Heart right ventricle (tissue), 16 donors: ENCODE data around the gene FAM200C. TPM values are rescaled to one million over a fixed set of nuclear protein-coding genes. Genes with fewer than 3 reads are reported as not detected.

Source experiments
- ATAC-seq, 8 donors: fragments of 200-7000 bp; cut with Tn5 transposase; one replicate each; pipeline ENCODE4 v1.9.1; 2020; ENCODE audit warnings: mild to moderate bottlenecking in 8 of 8, moderate library complexity in 8 of 8, moderate number of reproducible peaks in 1 of 8
- DNase-seq, 2 donors: peaks; one replicate each; pipeline ENCODE4 v3.0.0-alpha.2; 2020
- H3K27ac ChIP-seq, 10 donors: fragments of 200-600 bp; sonication (generic) in 2 of 10; one replicate each; pipeline versions ENCODE4 v1.5.0 to v1.8.0; 2020 to 2022; ENCODE audit warnings: mild to moderate bottlenecking in 3 of 10
- H3K27me3 ChIP-seq, 7 donors: fragments of 200-600 bp; one replicate each; pipeline ENCODE4 v1.8.0; 2021 to 2022; ENCODE audit warnings: mild to moderate bottlenecking in 2 of 7
- H3K36me3 ChIP-seq, 9 donors: fragments of 200-600 bp; sonication (generic) in 1 of 9; one replicate each; pipeline versions ENCODE4 v1.5.0 to v1.8.0; 2020 to 2022; ENCODE audit warnings: mild to moderate bottlenecking in 2 of 9
- H3K4me1 ChIP-seq, 9 donors: fragments of 200-600 bp; sonication (generic) in 1 of 9; one replicate each; pipeline versions ENCODE4 v1.5.0 to v1.8.0; 2020 to 2022; ENCODE audit warnings: mild to moderate bottlenecking in 4 of 9
- H3K4me3 ChIP-seq, 10 donors: fragments of 200-600 bp; sonication (generic) in 2 of 10; one replicate each; pipeline versions ENCODE4 v1.5.0 to v1.8.0; 2020 to 2022; ENCODE audit warnings: mild to moderate bottlenecking in 7 of 10, moderate library complexity in 2 of 10
- H3K9me3 ChIP-seq, 11 donors: fragments of 200-600 bp in 10 of 11; sonication (generic) in 2 of 11; one replicate each; pipeline versions ENCODE4 v1.5.0 to v1.8.0; 2013 to 2022; ENCODE audit warnings: mild to moderate bottlenecking in 2 of 11, control low read depth in 1 of 11, moderate library complexity in 1 of 11
- WGBS, 2 donors: extraction: QIAGEN DNeasy Blood & Tissue Kit; methylation state at CpG; one replicate each; pipeline ENCODE4 v1.1.7; 2013; ENCODE audit warnings: inconsistent platforms in 1 of 2; 5-methylcytosine and 5-hydroxymethylcytosine counted together
- intact Hi-C, 10 donors: fragments of 100-400 bp; cut with DNase I; formaldehyde crosslinking; loops; one replicate each; pipeline versions ENCODE4 v1.11.1 to v1.14.2; 2022
- polyA plus RNA-seq, 2 donors: library from polyadenylated mRNA; stranded (reverse); fragments of 200-250 nt; gene quantifications; one replicate each; pipeline ENCODE4 v1.2.3, GENCODE V29; 2013
- total RNA-seq, 10 donors: library from RNA; stranded (reverse); fragmentation: NEBNext Ultra II Directional in 3 of 10; extraction: Animal tissue kit (Norgen Biotek cat#: 25700) in 3 of 10; gene quantifications; one replicate each; pipeline versions ENCODE4 v1.2.1 to v1.2.4, GENCODE V29; 2021 to 2023
- TF ChIP-seq, protein P1 (sequence below), 9 donors: fragments of 200-600 bp; sonication (generic) in 2 of 9; IDR thresholded peaks; one replicate each; pipeline versions ENCODE4 v1.5.0 to v1.8.0; 2021 to 2022; ENCODE audit warnings: antibody characterized with exemption in 9 of 9, mild to moderate bottlenecking in 5 of 9, moderate library complexity in 1 of 9
- donor health status: Arrhythmogenic right ventricular cardiomyopathy.
- donor health status: ischemic (EF 13 %, LVEDD 7.1; RV severe dilation, severe dysfunction).
- donor health status: healthy with polysubstance abuse.
- donor health status: DM: no; HTN: yes; CAD: no.
- donor health status: DM: no; HTN: no; CAD: no.
- donor health status: ischemic (EF 25% LVEDD 6.9; RV normal size, moderate dysfunction).
- donor health status: ischemic (EF 25% LVEDD 5.7; RV mildly dilated, moderate dysfunction).
- donor health status: healthy.
- donor health status: DM: yes; HTN: yes; CAD: no.
- donor health status: Ischemic cardiomyopathy.
- donor health status: ischemic (EF 35%, LVEDD 5.7; RV mildly dilated, moderate dysfunction).
- donor health status: nonischemic (EF 11% LVEDD 7.7; RV severe dilation, severe dysfunction).
- donor health status: DM: yes; HTN: yes; CAD: no.
- donor health status: PGD.
- donor health status: ischemic (EF 29% LVEDD 5.4; RV normal size, mild dysfunction).
- donor health status: nonischemic (EF 23%, LVEDD 6.1; RV moderate dilation, normal function).

FAM200C gene
- total and polyA plus RNA-seq, 12 donors = 1.7 to 8.6 (median 3.6) TPM

DNA sequence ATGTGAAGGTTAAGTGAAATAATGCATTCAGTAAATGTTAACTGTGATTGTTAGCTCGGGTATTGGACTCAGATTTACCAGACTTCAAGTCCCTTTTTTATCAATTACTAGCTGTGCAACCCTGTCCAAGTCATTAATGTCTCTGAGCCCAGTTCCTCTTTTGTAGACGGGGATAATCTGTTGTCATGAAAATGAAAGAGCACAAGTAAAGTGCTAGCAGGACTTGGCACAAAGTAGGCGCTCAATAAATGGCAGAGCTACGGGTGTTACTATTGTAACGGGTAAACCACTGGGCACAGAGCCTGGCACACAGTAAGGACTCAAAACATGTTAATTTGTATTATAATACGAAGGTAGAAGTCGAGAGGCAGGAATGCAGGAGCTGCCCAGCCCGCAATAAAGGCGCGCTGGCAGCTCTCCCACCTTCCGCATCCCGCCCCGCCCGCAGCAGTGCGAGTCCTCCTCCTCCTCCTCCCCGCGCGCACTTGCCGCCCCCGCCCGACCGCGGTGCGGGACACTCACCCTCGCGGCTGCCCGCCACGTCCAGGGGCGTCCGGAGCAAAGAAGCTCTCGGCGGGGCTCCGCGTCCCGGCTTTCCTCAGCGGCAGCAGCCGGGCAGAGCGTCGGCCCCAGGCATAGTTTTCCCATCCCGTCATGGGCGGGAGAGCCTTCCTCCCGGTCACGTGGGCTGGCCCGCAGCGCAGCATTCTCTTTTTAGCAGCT lies 29.7 kb downstream of the FAM200C start, which contains the start of gene C1QTNF2:
C1QTNF2 (minus strand) TSS at position 637 of the 723 bp plus-strand sequence. CDS start 15,615 bp downstream, outside the sequence.
- intact Hi-C loops = no loop called here
- H3K27ac ChIP-seq = peak within 1 kb of the TSS in 9 of 10 donors; percentile 45 to 78 (median 66)
- peak within 1 kb of the TSS; percentile 50 to 85 (median 76) for H3K4me3 ChIP-seq
- 3% methylated on average over 40 to 45 of the region's 45 CpGs for WGBS, 2 donors
- ATAC-seq = peak; percentile 81 to 90 (median 89)
- peaks cover 0 to 49% (median 0%) of the 10 kb centered on the region in 7 donors for H3K27me3 ChIP-seq
- peaks cover 0 to 23% (median 12%) of the 10 kb centered on the region in 9 donors for H3K4me1 ChIP-seq
- no peaks in the 10 kb centered on the region for H3K9me3 ChIP-seq
- DNase-seq = peak; percentile 57 to 63
- TF ChIP-seq, protein P1, sequence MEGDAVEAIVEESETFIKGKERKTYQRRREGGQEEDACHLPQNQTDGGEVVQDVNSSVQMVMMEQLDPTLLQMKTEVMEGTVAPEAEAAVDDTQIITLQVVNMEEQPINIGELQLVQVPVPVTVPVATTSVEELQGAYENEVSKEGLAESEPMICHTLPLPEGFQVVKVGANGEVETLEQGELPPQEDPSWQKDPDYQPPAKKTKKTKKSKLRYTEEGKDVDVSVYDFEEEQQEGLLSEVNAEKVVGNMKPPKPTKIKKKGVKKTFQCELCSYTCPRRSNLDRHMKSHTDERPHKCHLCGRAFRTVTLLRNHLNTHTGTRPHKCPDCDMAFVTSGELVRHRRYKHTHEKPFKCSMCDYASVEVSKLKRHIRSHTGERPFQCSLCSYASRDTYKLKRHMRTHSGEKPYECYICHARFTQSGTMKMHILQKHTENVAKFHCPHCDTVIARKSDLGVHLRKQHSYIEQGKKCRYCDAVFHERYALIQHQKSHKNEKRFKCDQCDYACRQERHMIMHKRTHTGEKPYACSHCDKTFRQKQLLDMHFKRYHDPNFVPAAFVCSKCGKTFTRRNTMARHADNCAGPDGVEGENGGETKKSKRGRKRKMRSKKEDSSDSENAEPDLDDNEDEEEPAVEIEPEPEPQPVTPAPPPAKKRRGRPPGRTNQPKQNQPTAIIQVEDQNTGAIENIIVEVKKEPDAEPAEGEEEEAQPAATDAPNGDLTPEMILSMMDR (IDR thresholded peaks at IDR 0.05) = no peak
- no peaks in the 10 kb centered on the region for H3K36me3 ChIP-seq

DNA sequence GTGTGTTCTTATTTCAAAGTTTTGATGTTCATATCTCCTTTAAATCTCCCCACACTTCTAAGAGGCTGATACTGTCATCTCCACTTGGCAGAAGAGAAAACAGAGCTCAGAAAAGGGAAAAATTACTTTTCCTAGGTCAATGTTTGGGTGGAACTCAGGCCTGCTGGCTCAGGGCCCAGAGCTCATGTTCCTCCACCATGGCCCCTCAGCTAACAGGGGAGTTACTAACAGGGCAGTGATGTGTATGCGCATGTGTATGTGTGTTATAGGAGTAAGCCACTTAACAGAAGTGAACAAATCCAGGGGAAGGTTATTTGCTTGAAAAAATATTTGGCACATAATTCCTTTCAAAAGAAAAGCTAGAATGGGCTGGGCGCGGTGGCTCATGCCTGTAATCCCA lies 32.0 kb downstream of the FAM200C start:
- ATAC-seq (no peak), DNase-seq (no peak)
- Histone ChIP-seq H3K9me3 (no peaks in the 10 kb centered on the region), H3K4me1 (peaks cover 0 to 35% (median 22%) of the 10 kb centered on the region in 9 donors), H3K27me3 (peaks cover 0 to 36% (median 0%) of the 10 kb centered on the region in 7 donors), H3K36me3 (no peaks in the 10 kb centered on the region), H3K27ac (no peak overlapping the region), H3K4me3 (no peak overlapping the region)
- WGBS, 2 donors = 96% methylated on average over 3 of the region's 3 CpGs
- TF ChIP-seq, protein P1 (IDR thresholded peaks at IDR 0.05) = no peak
- intact Hi-C loops = no loop called here

DNA sequence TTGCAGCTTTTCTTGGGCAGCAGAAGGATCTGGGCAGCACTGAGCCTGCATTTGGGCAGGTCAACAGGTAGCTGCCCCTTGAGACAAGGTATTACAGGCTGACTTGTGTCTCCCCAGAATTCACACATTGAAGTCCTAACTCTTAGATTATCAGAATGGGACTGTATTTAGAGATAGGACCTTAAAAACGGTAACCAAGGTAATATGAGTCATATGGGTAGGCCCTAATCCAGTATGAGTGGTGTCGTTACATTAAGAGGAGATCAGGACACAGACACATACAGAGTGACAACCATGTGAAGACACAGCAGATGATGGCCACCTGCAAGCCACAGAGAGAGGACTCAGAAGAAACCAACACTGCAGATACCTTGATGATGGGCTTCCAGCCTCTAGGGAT lies 32.6 kb downstream of the FAM200C start:
- Histone ChIP-seq H3K9me3 (no peaks in the 10 kb centered on the region), H3K4me3 (no peak overlapping the region), H3K27ac (no peak overlapping the region), H3K36me3 (no peaks in the 10 kb centered on the region), H3K27me3 (peaks cover 0 to 30% (median 0%) of the 10 kb centered on the region in 7 donors), H3K4me1 (peaks cover 0 to 41% (median 27%) of the 10 kb centered on the region in 9 donors)
- ATAC-seq (peak in 1 of 8 donors; percentile 29), DNase-seq (no peak)
- intact Hi-C loops = no loop called here
- 53 to 61% methylated on average over 2 of the region's 2 CpGs for WGBS, 2 donors
- TF ChIP-seq, protein P1 (IDR thresholded peaks at IDR 0.05) = no peak

DNA sequence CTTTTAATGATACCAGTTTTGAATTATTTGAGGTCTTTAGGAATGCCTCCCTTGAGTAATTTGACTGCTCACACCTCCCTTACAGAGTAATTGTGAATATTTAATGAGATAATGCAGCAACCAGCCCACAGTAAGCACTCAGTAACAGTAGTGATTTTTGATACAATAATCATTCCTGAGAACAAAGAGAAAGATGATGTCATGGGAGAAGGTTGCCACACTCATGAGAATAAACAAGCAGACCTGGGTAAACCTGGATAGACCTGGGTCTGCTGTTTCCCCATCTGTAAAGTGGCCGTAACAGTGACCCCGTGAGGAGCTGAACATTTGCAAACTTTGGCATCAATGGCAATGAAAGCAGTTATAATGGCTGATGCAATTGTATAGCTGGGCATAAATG lies 33.6 kb downstream of the FAM200C start:
- Histone ChIP-seq H3K27ac (no peak overlapping the region), H3K4me3 (no peak overlapping the region), H3K4me1 (peaks cover 0 to 45% (median 27%) of the 10 kb centered on the region in 9 donors), H3K27me3 (peaks cover 0 to 22% (median 0%) of the 10 kb centered on the region in 7 donors), H3K9me3 (no peaks in the 10 kb centered on the region), H3K36me3 (no peaks in the 10 kb centered on the region)
- DNase-seq = no peak
- intact Hi-C loops = no loop called here
- TF ChIP-seq, protein P1 (IDR thresholded peaks at IDR 0.05) = no peak
- no peak for ATAC-seq
- WGBS, 2 donors = 94% methylated on average over 2 of the region's 2 CpGs
